Measurements from ENCODE around the gene GSDMA. TPM values are rescaled to one million over a fixed set of nuclear protein-coding genes. Genes with fewer than 3 reads are reported as not detected.

GSDMA gene
- total RNA-seq, 4 donors from 2014 or later = 0.20 TPM; not detected in 3

- H3K36me3 ChIP-seq = no peaks in the 10 kb centered on the region
- 57 to 60% methylated on average over 8 of the region's 8 CpGs for WGBS, 2 donors
- H3K4me3 ChIP-seq = no peak overlapping the region
- H3K9me3 ChIP-seq = no peaks in the 10 kb centered on the region
- H3K27ac ChIP-seq = no peak overlapping the region
- no peaks in the 10 kb centered on the region for H3K27me3 ChIP-seq
- no peak for TF ChIP-seq EP300 (IDR thresholded peaks at IDR 0.05)
- TF ChIP-seq POLR2A (IDR thresholded peaks at IDR 0.05) = no peak
- TF ChIP-seq, protein P1, sequence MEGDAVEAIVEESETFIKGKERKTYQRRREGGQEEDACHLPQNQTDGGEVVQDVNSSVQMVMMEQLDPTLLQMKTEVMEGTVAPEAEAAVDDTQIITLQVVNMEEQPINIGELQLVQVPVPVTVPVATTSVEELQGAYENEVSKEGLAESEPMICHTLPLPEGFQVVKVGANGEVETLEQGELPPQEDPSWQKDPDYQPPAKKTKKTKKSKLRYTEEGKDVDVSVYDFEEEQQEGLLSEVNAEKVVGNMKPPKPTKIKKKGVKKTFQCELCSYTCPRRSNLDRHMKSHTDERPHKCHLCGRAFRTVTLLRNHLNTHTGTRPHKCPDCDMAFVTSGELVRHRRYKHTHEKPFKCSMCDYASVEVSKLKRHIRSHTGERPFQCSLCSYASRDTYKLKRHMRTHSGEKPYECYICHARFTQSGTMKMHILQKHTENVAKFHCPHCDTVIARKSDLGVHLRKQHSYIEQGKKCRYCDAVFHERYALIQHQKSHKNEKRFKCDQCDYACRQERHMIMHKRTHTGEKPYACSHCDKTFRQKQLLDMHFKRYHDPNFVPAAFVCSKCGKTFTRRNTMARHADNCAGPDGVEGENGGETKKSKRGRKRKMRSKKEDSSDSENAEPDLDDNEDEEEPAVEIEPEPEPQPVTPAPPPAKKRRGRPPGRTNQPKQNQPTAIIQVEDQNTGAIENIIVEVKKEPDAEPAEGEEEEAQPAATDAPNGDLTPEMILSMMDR (IDR thresholded peaks at IDR 0.05) = no peak
- DNase-seq (ENCODE audit: low spot score in 2 of 2) = no peak
- no peaks in the 10 kb centered on the region for H3K4me1 ChIP-seq
These were observed 24.5 kb upstream of the GSDMA start for GRCh38 chr17:39938140-39938869.

- Histone ChIP-seq H3K27ac (no peak overlapping the region), H3K36me3 (no peaks in the 10 kb centered on the region), H3K9me3 (no peaks in the 10 kb centered on the region), H3K27me3 (no peaks in the 10 kb centered on the region), H3K4me3 (no peak overlapping the region), H3K4me1 (no peaks in the 10 kb centered on the region)
- no peak for TF ChIP-seq EP300 (IDR thresholded peaks at IDR 0.05)
- TF ChIP-seq, protein P1 (IDR thresholded peaks at IDR 0.05) = no peak
- no peak for TF ChIP-seq POLR2A (IDR thresholded peaks at IDR 0.05)
- 79 to 80% methylated on average over 3 of the region's 3 CpGs for WGBS, 2 donors
- DNase-seq (ENCODE audit: low spot score in 2 of 2) = no peak
These were observed 23.7 kb upstream of the GSDMA start for GRCh38 chr17:39939106-39939505.

DNA sequence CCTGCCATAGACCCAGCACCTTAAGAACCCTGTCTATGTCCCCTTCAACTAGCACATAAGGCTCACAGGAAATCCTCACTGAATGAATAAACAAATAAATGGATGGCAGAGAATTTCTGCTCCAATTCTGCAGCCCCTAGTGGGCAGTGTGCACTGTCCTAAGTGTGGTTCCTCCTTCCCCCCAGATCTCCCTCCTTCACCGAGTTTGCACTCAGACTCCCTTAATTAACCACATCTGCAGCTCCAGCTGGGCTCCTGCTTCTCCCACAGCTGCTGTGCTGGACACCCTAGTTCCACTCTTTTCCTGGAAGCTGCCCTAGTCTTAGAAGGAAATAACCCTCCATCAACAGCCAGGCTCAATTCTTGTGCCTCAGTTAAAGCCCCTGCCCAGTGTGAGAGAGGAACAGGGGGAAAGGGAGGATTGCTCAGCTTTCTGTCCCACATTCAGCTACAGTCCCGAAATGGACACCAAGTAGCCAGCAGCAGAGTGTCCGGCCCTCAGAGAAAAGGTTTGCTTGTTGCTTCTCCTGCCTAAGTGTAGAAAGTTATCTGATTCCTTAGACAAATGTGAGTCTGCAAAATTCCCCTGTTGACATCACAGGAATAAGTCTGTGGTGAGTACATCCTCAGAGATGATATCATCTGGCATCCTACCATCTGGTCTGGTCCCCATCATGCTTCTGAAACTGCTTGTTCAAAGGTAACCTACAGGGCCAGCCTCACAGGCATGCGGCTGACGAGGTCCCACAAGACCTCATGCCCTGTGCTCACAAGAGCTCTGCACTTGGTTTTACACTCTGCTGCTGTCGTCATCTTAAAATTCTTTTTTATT lies 23.0 kb upstream of the GSDMA start:
- Histone ChIP-seq H3K27me3 (no peaks in the 10 kb centered on the region), H3K4me1 (no peaks in the 10 kb centered on the region), H3K4me3 (no peak overlapping the region), H3K27ac (no peak overlapping the region), H3K36me3 (no peaks in the 10 kb centered on the region), H3K9me3 (no peaks in the 10 kb centered on the region)
- TF ChIP-seq POLR2A (IDR thresholded peaks at IDR 0.05) = no peak
- TF ChIP-seq, protein P1 (IDR thresholded peaks at IDR 0.05) = peak in 2 of 5 experiments; percentile 4 to 11
- DNase-seq (ENCODE audit: low spot score in 2 of 2) = no peak
- 45 to 50% methylated on average over 6 of the region's 6 CpGs for WGBS, 2 donors

DNA sequence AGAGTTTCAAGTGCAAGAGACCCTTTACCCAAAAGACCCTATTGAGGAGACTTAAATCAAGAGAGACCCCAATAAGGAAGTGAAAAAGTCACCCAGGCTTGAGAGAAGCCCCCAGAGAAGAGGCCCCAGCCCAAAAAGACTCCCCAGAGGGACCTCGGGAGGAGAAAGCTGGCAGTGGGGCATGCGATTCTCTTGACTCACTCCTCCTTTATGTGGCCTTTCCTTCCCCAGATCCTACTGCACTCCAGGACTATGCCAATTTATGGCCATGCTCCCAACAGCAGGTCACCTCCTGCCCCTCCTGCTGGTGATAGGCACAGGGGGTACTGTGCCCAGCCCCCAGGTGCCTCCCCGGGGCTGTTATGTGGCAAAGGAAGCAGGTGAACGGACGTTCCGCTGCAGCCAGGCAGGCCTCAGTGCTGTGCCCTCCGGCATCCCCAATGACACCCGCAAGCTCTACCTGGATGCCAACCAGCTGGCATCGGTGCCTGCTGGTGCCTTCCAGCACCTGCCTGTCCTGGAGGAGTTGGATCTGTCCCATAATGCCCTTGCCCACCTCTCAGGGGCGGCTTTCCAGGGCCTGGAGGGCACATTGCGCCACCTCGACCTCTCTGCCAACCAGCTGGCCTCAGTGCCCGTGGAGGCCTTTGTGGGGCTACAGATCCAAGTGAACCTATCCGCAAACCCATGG lies 19.0 kb upstream of the GSDMA start:
- Histone ChIP-seq H3K4me1 (no peaks in the 10 kb centered on the region), H3K27me3 (no peaks in the 10 kb centered on the region), H3K4me3 (no peak overlapping the region), H3K36me3 (no peaks in the 10 kb centered on the region), H3K9me3 (no peaks in the 10 kb centered on the region), H3K27ac (no peak overlapping the region)
- TF ChIP-seq, protein P1 (IDR thresholded peaks at IDR 0.05) = no peak
- no peak for TF ChIP-seq POLR2A (IDR thresholded peaks at IDR 0.05)
- TF ChIP-seq EP300 (IDR thresholded peaks at IDR 0.05) = no peak
- no peak for DNase-seq (ENCODE audit: low spot score in 2 of 2)
- WGBS, 2 donors = 68 to 90% methylated on average over 4 to 12 of the region's 14 CpGs

GRCh38 chr17:39944393-39944711 lies 18.5 kb upstream of the GSDMA start:
- Histone ChIP-seq H3K4me3 (no peak overlapping the region), H3K4me1 (no peaks in the 10 kb centered on the region), H3K9me3 (no peaks in the 10 kb centered on the region), H3K36me3 (no peaks in the 10 kb centered on the region), H3K27ac (no peak overlapping the region), H3K27me3 (no peaks in the 10 kb centered on the region)
- DNase-seq (ENCODE audit: low spot score in 2 of 2) = no peak
- WGBS, 2 donors = 71 to 84% methylated on average over 6 to 7 of the region's 16 CpGs
- TF ChIP-seq POLR2A (IDR thresholded peaks at IDR 0.05) (no peak), EP300 (IDR thresholded peaks at IDR 0.05) (no peak)
- TF ChIP-seq, protein P1 (IDR thresholded peaks at IDR 0.05) = no peak
